GM18951 (cell line): ENCODE measurements around the gene KCNK7.

Experiments
- POLR2A ChIP-seq: IDR thresholded peaks from 4 replicates; pipeline ENCODE4 v1.6.1; 2011; ENCODE audit warnings: mild to moderate bottlenecking; ENCODE audit not compliant: insufficient read length, insufficient read depth; ENCODE audit errors: extremely low read depth
- in situ Hi-C: fragments of 300-500 bp; cut with MboI; formaldehyde crosslinking; loops from one replicate; pipeline ENCODE4 v1.12.0; 2022; ENCODE audit warnings: low sequenced_read_pairs, mixed read lengths, inconsistent platforms; ENCODE audit not compliant: unreplicated experiment

KCNK7 gene

DNA sequence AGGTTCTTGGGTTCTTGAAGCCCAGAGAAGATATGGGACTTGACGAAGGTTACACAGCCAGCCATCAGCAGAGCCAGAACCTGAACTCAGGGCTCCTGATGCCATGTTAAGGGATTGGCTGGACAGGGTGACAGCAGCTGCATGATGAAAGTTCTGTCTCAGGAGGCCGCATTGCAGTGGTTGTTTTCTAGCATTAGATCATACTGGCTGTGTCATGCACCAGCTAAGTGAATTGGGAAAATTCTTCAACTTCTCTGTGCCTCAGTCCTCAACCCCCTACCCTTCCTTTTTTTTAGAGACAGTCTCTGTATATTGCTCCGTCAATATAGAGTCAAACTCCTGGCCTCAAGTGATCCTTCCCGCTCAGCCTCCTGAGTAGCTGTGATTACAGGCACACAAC, 32.0 kb downstream of the KCNK7 start:
- in situ Hi-C loops, result no loop called here
- no peak for TF ChIP-seq POLR2A

DNA sequence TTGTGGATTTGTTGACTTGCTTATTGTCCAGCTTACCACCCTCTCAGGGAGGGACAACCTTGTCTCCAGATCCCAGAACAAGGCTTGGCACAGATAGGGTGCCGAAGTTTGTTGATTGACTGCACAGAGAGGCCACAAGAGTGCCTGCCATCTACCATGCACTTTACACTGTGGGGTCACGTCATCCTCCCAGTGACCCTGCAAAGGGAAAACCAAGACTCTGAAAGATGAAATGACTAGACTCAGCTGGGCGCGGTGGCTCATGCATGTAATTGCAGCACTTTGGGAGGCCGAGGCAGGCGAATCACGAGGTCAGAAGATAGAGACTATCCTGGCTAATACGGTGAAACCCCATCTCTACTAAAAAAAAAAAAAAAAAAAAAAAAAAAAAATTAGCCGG, 32.8 kb downstream of the KCNK7 start:
- in situ Hi-C loops, result no loop called here
- TF ChIP-seq POLR2A, result no peak

DNA sequence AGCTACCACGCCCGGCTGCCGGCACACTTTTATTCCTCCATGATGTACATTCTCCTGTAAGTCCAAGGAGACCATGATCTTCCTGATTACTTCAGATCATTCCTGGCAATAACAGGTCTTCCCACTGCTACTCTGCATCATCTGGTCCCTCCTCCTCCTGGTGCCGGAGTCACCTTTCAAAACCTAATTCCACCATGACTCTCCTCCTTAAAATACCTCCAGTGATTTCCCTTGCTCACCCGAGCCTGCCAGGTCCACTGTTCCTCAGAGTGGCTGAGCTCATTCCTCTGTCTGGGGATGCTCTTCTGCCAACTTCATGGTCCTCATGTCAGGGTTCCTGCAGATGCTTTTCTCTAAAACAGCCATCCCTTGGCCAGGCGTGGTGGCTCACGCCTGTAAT, 33.6 kb downstream of the KCNK7 start:
- TF ChIP-seq POLR2A, result no peak
- in situ Hi-C loops, result no loop called here

DNA sequence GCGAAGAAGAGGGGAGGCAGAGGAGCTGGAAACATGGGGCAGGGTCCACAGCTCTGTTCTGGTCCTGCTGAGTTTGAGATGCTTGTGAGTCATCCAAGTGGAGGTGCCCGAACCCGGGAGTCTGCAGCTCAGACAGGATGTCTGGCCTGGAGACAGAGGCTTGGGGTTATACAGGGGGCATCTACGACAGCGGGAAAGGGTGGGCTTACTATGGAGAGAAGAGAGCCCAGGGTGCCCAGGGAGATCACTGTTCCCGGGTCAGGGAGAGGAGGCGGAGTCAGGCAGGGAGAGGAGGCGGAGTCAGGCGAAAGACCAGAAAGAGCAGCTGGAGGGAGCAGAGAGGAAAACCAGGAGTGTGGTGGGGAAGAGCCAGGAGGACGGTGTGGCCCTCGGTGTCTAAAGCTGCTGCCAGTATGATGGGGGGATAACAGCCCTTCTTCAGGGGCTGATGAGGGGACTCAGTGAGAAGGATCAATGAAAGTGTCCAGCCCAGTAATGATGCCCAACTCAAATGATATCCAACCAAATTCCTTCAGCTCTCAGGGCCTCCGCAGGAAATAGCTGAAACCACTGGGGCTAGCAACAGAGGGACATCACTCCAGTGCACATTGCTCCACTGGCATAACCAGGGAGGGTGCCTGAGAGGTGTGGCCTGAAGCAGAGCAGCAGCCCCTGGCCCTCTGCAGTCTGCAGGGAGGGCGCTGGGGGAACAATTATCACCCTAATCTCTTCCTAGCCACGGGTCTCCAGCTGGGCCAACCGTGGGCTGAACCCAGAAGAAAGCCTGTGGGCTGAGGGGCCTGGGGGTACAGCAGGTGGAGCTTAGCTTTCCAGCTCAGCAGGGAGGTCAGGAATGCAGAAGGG, 34.8 kb downstream of the KCNK7 start:
- TF ChIP-seq POLR2A, result no peak
- in situ Hi-C loops, result no loop called here

DNA sequence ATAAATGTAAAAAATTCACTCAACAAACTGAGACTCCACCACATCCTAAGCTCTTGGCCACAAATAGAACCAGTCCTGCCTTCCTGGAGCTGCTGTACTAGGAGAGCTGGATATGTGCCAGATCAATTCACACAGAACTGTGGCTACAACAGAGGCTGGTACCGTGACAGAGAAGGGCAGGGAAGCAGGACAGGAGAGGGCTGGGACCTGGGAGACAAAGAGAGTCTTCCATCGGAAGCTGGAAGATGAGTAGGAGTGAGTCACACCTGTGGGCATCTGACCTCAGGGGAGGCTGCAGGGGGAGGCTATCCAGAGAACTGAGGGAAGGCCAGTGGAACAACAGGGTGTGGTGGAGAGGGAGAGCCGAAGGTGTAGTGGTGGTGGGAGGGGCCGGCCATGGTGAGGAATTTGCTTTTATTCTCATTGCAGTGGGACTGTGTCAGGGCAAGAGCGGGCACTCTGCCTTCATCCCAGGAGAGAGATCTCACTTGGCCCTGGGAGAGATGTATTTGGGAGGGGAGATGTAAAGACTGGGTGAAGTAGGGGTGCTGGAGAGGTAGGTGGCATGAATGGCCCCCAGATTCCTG, 35.6 kb downstream of the KCNK7 start:
- in situ Hi-C loops, result no loop called here

DNA sequence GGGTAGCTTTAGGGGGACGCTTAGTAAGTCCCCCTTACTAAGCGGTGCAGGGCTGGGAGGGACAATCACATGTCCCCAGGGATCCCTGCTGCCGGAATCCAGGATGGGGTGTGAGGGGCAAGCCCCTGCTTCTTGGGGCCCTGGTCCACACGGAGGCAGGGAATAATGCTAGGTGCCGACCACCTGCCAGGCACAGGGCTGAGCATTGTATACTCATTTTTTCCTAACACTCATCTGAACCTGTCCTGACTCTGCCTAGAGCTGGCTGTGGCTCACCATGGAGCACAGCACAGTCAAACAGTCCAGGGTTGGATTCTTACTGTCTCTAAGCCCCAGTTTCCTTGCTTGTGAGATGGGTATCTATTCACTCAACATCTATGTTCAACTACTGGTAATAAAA, 36.1 kb downstream of the KCNK7 start:
- TF ChIP-seq POLR2A, result no peak
- in situ Hi-C loops, result no loop called here

More for the DNA sequence above, 35.6 kb downstream of the KCNK7 start:
- TF ChIP-seq POLR2A, result no peak

DNA sequence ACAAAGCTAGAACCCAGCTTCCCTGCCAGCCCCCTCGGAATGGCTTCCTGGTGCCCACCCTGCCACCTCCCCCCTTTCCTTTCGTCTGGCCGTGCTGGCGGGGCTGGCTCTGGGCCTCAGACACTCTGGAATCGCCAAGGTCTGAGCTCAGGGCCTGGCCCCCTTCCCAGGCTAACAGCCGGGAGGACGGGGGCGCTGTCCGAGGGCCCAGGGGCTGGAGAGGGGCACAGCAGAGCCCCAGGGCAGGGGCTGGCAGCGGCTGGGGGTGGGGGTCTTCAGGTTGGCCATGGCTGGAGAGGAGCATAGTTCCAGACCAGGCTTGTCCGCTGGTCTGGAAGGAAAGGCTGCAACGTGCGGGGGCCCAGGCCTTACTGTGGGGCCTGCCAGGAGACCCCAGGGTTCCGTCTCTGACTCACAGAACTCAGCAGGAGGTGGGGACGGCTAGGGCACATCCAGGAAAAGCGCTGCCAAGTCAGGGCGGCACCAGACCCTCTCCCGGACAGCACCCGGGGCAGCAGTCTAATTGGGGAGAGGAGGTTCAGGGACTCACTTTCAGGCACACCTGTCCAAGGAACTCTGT, 36.6 kb downstream of the KCNK7 start:
- in situ Hi-C loops, result no loop called here
- no peak for TF ChIP-seq POLR2A

GRCh38 chr11:65558002-65558929, 37.3 kb downstream of the KCNK7 start, which contains the start of gene LTBP3:
Gene LTBP3 (minus strand): TSS chr11:65558359. CDS start chr11:65557959, 400 bp downstream.
- in situ Hi-C loops, result no loop called here
- peak; percentile 26 for TF ChIP-seq POLR2A

- in situ Hi-C loops, result no loop called here
Measured at GRCh38 chr11:65557280-65558001, 38.2 kb downstream of the KCNK7 start.

GRCh38 chr11:65556470-65557279, 38.9 kb downstream of the KCNK7 start:
- TF ChIP-seq POLR2A, result no peak
- in situ Hi-C loops, result no loop called here

More at GRCh38 chr11:65557280-65558001, 38.2 kb downstream of the KCNK7 start:
- TF ChIP-seq POLR2A, result no peak

- in situ Hi-C loops, result no loop called here
- no peak for TF ChIP-seq POLR2A
Measured at GRCh38 chr11:65555693-65556231, 39.8 kb downstream of the KCNK7 start.
